Astrocyte of the spinal cord (primary cell): Measurements from ENCODE around the gene SYP.

Source experiments
- DNase-seq: peaks from one replicate; pipeline ENCODE4 v3.0.0; 2011; ENCODE audit warnings: low read depth, low spot score
- H3K4me3 ChIP-seq: 2 replicates; pipeline ENCODE4 v1.5.1; 2011; ENCODE audit warnings: low read depth, mild to moderate bottlenecking, low read length, moderate library complexity
- in situ Hi-C: cut with HindIII; loops from 2 replicates; pipeline ENCODE4 v1.10.0; 2017; ENCODE audit warnings: low sequenced_read_pairs
- TF ChIP-seq, protein P1 (sequence below): IDR thresholded peaks from 2 replicates; pipeline ENCODE4 v1.5.1; 2012; ENCODE audit warnings: low read depth, mild to moderate bottlenecking, low read length, inconsistent platforms

SYP gene

DNA sequence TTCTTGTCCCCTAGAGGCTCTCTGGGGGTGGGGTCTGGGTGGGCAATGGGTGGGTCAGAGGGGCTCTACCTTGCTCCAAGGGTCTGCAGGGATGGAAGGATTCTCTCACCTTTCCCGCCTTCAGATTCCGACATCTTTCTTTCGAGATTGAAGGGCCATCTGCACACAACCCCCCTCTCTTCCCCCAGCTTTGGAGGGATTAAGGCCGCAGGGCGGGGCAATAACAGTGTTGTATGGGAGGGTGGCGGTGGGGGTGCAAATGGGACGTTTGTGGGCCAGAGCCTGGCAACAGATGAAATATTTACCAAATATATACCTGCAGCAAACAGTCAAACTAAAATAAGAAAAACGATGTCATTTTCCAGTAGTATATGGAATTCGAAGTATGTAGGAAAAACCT lies 33.2 kb upstream of the SYP start, which contains the start of gene CACNA1F:
Gene CACNA1F (minus strand): TSS at position 165 of the 400 bp plus-strand sequence. CDS start 31 bp downstream, at position 134.
- TF ChIP-seq, protein P1, sequence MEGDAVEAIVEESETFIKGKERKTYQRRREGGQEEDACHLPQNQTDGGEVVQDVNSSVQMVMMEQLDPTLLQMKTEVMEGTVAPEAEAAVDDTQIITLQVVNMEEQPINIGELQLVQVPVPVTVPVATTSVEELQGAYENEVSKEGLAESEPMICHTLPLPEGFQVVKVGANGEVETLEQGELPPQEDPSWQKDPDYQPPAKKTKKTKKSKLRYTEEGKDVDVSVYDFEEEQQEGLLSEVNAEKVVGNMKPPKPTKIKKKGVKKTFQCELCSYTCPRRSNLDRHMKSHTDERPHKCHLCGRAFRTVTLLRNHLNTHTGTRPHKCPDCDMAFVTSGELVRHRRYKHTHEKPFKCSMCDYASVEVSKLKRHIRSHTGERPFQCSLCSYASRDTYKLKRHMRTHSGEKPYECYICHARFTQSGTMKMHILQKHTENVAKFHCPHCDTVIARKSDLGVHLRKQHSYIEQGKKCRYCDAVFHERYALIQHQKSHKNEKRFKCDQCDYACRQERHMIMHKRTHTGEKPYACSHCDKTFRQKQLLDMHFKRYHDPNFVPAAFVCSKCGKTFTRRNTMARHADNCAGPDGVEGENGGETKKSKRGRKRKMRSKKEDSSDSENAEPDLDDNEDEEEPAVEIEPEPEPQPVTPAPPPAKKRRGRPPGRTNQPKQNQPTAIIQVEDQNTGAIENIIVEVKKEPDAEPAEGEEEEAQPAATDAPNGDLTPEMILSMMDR: no peak
- DNase-seq: no peak
- in situ Hi-C loops: no loop called here
- no peak within 1 kb of the TSS for H3K4me3 ChIP-seq

DNA sequence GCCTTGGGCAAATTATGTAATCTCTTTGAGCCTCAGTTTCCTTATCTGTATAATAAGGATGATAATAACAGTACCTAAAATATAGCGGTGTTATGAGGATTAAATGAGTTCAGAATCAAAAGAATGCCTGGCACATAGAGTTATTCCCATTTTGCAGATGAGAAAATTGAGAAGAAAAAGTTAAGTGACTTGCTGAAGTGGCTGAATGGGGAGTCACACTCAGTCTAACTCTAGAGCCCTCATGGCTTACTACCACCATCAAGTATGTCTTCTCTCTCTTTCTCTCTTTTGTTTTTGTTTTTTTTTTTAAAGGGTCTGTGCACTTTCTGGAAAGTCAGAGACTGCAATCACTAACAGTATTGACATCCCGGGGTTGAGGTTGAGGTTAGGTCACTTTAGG lies 32.5 kb upstream of the SYP start:
- H3K4me3 ChIP-seq: no peak overlapping the region
- DNase-seq: no peak
- TF ChIP-seq, protein P1: no peak
- in situ Hi-C loops: no loop called here

DNA sequence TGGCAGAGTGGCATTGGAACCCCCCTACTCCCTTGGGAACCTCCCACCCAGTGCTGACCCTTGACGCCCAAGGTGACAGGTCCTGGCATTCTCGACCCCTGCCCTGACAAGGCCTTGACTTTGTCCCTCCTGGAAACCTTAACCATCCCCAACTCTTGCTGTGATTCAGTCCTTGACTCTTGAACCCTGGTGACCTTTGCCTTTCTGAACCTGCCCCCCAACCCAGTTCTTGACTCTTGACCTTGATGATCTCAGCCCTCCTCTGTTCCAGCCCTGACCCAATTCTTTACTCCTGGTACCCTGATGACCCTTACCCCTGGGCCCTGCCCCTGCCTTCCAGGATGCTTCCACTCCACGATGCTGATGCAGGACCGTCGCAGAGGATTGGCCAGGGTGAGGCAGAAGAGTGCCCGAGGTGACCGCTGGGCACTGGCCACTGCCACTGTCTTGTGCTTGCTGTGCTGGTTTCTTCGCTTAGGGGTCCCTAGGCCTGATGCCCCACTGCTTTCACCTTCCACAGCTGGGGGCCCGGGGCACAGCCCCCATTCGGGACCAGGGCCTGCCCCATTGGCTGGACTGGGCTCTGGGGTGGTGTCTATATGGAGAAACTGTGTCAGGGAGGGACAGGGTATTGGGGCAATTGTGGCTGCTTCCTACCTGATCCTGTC lies 31.5 kb upstream of the SYP start:
- TF ChIP-seq, protein P1: no peak
- no peak overlapping the region for H3K4me3 ChIP-seq
- in situ Hi-C loops: no loop called here
- DNase-seq: no peak

DNA sequence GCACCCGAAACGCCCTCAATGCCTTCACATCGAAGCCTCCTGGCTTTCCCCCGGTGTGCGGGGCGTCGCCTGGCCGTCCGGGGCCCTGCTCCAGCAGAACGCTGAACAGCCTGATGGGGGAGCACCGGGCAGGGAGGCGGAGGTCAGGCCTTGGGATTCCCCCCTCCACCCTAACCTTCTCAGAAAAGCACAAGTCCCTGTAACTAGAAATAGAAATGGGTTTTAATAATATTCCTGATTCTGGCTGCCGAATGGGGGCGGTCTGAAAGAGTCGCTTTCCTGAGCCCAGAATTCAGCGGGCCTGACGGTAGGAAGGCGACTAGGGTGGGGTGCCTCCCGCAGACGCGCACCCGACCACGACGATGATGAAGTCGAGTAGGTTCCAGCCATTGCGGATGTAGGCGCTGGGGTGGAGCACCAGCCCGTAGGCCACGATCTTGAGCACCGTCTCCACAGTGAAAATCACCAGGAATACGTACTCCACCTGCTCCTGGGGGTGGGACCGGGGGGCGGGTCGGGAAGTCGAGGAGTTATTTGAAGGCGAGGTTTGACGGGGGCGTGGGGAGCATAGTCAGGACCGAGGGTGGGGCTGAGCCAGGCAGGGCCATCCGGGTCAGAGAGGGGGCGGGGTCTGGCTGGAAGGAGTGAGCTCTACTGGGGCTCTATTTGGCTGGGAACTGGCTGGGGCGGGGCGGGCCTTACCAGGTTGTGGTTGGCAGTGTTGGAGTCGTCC lies 30.7 kb upstream of the SYP start:
- peak overlapping the region; percentile 3 for H3K4me3 ChIP-seq
- TF ChIP-seq, protein P1: peak; percentile 13
- in situ Hi-C loops: no loop called here
- no peak for DNase-seq

DNA sequence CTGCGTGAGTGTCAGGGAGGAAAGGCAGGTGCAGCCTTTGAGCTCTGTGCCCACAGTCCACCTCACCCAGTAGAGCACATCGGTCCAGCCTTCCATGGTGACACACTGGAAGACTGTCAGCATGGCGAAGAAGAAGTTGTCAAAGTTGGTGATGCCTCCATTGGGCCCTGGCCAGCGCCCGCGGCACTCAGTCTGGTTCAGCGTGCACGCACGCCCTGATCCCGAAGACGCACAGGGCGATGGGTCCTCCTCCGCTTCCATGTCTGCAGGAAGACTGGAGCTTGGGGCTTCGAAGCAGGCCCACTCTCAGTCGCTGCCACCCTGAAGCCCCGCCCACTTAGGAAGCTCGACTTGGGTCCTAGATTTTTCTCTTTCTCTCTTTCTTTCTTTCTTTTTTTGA lies 28.2 kb upstream of the SYP start:
- in situ Hi-C loops: no loop called here
- TF ChIP-seq, protein P1: no peak
- H3K4me3 ChIP-seq: no peak overlapping the region
- no peak for DNase-seq

DNA sequence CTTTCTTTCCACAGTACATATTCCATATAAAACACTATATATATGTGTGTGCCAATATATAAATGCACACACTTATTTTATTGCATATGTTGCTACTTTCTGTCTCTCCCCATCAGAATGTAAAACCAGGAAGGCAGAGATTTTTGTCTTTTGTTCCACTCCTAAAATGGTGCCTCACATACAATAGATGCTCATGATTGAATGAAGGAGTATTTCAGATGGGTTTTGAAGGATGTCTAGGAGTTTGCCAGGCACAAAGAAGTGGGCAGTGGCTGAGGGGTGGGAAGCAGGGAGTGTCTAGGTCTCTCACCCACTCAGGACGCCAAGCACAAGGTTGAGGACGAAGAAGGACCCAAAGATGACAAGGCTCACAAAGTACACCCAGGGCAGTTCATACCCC lies 27.7 kb upstream of the SYP start:
- H3K4me3 ChIP-seq: no peak overlapping the region
- DNase-seq: no peak
- TF ChIP-seq, protein P1: no peak
- in situ Hi-C loops: no loop called here
